ENCODE data around the gene BRCA1.
"Not testable (repeated sequence)": the region's sequence is repeated elsewhere in the genome, so short reads cannot be mapped to it uniquely, and the experiment has no call there.

Gene BRCA1

DNA sequence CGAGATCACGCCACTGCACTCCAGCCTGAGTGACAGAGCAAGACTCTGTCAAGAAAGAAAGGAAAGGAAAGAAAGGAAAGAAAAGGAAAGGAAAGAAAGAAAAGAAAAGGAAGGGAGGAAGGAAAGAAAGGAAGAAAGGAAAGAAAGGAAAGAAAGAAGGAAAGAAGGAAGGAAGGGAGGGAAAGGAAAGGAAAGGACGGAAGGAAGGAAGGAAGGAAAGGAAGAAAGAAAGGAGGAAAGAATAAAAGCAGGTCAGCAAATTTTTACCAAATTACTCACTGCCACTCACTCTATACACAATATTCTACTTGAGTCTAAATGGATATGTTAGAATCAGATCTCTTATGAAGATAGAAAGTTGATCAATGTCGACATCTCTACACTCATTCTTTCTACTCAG is 50.3 kb downstream of the BRCA1 start:
- intact Hi-C loops (cut with DNase I) = no loop called here
- DNase-seq = no peak

DNA sequence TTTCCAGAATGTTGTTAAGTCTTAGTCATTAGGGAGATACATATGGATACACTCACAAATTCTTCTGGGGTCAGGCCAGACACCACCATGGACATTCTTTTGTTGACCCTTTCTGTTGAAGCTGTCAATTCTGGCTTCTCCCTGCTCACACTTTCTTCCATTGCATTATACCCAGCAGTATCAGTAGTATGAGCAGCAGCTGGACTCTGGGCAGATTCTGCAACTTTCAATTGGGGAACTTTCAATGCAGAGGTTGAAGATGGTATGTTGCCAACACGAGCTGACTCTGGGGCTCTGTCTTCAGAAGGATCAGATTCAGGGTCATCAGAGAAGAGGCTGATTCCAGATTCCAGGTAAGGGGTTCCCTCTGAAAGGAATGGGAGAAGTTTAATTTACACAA is 54.3 kb downstream of the BRCA1 start:
- intact Hi-C loops (cut with DNase I) = no loop called here
- no peak for DNase-seq

DNA sequence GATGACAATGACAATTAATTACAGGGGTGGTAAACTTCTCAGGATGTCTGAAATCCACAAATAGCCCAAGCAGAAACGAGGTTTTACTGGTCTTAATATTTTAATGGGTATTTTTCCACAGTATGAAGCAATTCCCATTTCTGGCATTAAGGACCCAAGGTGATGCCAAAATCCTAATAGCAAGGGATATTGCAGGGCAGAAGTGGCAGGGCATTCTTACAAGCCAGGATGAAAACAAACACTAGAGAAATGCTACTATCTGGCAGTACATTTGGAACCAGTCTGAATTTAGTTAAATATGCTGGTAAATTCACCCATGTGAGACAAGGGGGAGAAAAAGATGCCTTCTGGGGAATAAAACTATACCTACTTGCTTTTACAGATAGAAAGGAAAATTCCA is 54.9 kb downstream of the BRCA1 start:
- intact Hi-C loops (cut with DNase I) = no loop called here
- DNase-seq = no peak

DNA sequence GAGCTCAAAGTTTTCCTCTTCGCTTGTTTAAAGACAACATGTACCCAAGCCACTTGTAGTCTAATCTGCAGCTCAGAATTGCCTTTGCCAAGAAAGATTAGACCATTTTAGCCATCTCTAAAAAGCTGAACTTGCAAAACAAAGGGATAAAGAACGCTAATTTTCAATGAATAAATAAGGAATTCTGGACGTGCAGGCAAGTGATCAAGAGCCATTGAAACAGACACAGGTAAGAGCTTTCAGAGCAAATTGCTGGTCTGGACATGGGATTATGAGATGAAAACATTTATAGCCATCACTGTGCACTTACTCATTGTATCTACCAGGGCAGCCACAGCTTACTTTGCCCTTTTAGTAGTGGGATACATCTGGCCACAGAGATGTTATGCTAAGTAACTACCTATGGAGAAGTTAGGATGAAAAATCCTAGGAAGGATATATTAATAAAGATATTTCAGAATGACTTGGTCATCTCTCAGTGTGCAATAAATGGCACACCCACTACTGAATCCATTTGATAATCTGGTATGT is 55.7 kb downstream of the BRCA1 start:
- no peak for DNase-seq
- intact Hi-C loops (cut with DNase I) = no loop called here

DNA sequence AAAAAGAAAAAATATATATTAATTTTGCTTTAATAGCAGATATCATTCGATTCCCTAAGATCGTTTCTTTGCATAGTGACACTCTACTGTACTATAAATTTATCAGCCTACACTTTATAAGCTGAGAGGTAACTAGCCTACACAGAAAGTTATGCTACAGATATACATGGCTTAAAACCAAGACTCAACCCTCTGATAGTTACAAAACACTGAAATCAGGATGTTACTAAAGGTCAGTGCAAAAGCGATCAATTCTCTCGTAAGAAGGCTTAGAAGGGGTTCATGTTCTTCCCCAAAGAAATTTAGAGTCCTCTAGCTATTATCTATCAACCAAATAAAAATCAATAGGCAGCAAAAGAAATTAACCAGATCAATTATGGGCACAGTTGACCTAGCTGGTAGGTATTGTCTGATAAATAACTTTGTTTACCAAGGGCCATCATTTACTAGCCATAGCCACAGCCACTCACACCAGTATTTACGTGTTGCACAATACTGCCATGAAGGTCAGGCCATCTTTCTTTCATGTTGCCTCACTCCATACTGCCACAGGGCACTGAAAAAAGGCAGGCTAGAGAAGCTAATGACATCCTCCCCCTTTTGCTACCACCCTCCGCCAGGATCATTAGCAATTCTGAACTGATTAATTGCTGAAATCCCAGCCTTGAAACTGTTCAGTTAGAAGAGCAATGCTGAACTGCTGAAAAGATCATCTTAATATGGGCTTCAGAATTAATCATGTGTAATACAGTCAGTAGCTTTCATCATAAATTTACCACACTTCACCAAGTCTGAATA is 56.4 kb downstream of the BRCA1 start:
- no peak for DNase-seq
- intact Hi-C loops (cut with DNase I) = no loop called here

DNA sequence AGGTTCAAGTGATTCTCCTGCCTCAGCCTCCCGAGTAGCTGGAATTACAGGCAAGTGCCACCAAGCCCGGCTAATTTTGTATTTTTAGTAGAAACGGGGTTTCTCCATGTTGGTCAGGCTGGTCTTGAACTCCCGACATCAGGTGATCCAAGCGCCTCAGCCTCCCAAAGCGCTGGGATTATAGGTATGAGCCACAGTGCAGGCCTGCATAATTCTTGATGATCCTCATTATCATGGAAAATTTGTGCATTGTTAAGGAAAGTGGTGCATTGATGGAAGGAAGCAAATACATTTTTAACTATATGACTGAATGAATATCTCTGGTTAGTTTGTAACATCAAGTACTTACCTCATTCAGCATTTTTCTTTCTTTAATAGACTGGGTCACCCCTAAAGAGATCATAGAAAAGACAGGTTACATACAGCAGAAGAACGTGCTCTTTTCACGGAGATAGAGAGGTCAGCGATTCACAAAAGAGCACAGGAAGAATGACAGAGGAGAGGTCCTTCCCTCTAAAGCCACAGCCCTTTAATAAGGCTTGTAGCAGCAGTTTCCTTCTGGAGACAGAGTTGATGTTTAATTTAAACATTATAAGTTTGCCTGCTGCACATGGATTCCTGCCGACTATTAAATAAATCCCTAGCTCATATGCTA is 62.1 kb downstream of the BRCA1 start:
- intact Hi-C loops (cut with DNase I) = no loop called here
- no peak for DNase-seq

DNA sequence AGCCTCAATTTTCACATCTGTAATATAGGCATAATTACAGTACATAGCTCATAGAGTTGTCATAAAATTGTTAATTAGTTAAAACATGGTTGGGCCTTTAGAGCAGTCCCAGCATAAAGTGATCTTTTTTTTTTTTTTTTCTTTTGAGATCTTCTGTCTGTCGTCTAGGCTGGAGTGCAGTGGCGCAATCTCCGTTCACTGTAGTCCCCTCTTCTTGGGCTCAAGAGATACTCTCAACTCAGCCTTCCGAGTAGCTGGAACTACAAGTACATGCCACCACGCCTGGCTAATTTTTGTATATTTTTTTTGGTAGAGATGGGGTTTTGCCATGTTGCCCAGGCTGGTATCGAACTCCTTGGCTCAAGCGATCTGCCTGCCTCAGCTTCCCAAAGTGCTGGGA is 69.1 kb downstream of the BRCA1 start:
- DNase-seq = no peak
- intact Hi-C loops (cut with DNase I) = no loop called here

DNA sequence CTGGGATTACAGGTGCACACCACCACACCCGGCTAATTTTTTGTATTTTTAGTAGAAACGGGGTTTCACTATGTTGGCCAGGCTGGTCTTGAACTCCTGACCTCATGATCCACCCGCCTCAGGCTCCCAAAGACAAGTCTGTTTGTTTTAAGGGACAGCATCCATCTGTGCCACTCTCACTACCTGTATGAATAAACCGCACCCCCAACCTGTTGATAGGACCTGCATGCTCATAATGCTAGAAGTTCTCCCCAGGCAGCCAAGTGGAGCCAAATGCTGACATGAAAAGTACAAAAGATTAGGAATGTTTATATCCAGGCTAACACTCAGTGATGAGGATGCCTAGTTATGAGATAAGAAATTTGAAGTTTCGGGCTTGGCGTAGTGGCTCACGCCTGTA is 72.2 kb downstream of the BRCA1 start:
- DNase-seq; intact Hi-C loops (cut with DNase I): not testable (repeated sequence)

DNA sequence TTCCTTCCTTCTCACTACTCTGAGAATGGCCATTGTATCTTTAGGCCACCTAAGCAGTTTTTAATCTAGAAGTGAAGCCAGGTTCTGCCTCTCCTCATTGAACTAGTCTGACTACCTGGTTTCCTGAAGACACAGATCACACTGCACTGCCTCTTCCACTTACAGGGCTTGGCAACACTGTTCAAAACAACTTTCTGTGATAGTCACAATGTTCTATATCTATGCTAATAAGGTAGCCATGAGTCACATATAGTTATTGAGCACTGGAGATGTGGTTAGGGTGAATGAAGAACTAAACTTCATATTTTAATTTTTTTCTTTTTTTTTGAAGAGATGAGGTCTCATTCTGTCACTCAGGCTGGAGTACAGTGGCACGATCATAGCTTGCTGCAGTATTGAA is 73.2 kb downstream of the BRCA1 start:
- intact Hi-C loops (cut with DNase I) = no loop called here
- no peak for DNase-seq

DNA sequence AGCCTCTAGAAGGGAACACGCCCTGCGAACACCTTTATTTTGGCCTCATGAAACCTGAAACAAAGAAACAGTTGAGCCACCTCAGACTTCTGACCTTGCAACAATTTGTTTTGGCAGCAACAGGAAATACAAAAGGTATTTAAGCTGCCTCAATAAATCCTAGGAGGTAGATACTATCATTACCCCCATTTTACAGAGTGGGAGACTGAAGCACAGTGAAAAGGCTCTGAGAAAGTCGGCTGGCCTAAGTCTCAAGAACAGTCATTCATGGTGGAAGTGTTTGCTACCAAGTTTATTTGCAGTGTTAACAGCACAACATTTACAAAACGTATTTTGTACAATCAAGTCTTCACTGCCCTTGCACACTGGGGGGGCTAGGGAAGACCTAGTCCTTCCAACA is 81.1 kb downstream of the BRCA1 start:
- intact Hi-C loops (cut with DNase I) = no loop called here
- no peak for DNase-seq

DNA sequence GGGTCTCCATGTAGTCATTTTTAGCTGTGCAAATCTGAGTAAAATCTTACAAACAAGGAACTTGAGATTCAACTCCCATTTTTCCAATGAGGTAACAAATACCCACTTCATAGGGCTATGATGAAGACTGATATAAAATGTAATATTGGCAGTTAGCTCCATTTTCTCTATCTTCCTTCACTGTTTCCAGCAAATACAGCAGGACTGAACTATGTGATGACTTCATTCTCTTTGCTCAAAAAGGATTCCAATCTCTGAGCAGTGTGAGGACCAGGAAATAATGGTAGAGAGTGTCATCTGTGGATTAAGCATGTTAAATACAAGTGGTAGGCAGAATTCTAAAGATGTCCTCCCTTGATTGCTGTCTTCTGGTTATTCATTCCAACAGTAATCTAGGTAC is 81.9 kb downstream of the BRCA1 start:
- DNase-seq = no peak
- intact Hi-C loops (cut with DNase I) = no loop called here

DNA sequence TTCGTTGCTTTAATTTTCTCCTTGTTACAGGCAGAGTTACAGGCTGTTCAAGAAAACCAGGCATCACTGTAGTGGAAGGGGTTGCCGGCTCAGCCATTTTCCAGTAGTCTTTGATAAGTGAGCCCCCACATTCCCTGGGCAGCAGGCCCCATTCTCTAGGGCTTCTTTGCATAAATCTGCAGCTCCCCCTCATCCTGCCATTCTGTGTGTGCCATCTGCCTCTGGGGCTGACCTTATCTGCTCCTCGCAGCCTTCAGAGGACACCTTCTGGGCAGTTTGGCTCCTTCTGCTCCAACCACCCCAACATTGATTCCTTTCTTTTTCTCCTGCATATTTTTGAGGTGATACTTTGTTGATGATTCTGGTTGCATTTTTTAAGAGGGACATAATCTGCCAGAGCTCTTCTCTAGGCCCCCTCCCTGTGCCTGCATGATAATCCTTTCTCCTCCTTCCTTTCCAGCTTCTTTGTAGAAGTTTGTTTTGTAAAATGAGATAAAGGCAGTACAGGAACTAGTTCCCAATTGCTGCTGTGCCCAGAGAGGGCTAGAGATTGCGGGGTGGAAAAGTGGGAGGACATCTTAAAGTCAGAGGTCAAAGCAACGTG is 83.0 kb downstream of the BRCA1 start:
- intact Hi-C loops (cut with DNase I) = no loop called here
- DNase-seq = peak in 1 of 10 donors; percentile 27

DNA sequence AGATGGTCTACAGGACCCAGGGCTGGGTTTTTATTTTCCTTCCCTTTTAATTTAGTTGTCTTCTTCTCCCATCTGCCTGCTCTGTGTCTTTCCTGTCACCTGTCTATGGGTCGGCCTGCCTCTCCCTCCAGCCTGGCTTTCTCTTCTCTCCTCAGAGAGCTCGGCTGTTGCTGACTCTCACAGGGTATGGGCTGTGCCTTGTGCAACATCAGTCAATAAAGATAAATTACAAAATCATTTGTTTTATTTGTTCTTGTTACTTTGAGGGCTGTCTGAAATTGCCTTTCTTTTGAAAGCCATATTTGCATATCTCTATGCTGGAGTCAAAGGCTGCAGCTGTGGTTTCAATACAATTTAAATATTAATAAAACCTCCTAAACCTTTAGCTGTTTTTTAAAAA is 84.5 kb downstream of the BRCA1 start:
- DNase-seq = no peak
- intact Hi-C loops (cut with DNase I) = no loop called here

DNA sequence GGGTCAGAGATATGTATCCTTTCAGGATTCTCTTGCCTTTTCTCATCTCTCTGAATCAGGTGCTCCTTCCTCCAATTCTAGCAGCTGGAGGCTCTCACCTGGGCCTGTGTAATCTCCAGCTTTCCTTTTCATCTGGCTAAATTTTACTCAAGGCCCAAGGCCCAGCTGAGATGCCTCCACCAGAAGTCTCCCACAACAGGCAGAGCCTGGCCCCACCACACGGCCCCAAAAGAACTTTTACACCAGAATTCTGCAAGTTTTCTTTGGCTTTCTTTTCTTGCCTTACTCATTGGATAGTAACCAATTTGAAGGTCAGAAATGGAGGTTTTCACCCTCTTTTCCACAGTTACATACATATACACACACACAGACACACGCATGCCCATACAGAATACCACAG is 85.5 kb downstream of the BRCA1 start:
- no peak for DNase-seq
- intact Hi-C loops (cut with DNase I) = no loop called here

DNA sequence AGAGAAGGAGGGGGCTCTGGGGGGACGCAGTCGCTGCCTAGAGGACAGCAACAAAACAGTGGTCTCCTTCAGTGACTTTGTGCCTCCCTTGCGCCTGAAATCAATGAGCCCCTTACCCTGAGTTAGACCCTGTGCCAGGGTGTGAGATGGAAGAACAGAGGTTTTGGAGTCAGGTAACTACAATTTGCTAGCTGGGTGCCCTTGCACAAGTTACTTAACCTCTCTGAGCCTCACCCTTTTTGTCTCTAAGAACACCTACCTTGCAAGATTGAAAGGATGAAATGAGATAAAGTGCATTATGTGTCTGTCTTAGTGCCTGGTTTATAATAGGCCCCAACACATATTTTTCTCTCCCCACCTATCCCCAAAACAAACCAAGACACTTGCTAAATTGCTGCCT is 90.3 kb downstream of the BRCA1 start:
- intact Hi-C loops (cut with DNase I) = no loop called here

DNA sequence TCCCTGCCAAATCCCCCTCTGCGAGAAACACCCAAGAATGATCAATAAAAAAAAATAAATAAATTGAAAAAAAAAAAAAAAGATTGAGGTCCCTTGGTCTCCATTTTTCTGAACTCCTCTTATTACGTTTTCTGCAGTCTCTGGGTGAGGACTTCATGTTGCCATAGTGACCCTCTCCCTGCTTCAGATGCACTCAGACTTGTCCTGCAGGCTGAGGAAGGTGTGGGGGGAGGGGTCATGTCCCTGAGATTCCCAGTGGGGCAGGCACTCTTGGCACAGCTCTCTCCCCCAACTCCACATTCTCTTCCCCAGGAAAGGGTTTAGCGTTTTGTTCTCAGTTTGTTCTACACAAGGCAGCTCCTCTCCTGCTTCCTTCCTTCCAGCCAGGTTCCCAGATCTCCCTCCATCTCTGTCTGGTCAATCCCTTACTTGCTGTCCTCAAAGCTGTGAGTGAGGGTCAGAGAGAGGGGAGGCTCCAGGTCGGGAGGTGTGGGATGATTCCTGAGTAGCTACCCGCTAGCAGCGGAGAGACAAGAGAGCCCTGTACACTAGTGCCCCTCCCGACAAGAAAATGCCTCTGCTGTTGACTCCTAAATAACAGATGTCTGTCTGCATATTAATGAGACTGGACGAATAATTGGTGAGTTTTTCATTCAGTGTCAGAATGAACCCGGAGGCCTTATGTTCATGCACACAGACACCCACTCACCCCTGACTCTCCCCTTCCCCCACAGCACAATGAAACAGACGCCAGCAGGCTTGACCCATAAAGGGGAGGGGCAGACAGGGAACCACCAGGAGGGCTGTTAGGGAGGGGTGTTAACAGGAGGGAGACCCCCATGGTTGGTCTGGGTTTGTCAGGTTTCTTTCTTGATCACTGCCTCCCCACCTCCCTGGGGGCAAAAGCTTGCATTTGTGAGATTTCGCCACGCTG is 90.9 kb downstream of the BRCA1 start:
- intact Hi-C loops (cut with DNase I) = no loop called here
- DNase-seq = peak in 1 of 10 donors; percentile 22

More for the DNA sequence above, 90.3 kb downstream of the BRCA1 start:
- peak in 1 of 10 donors; percentile 20 for DNase-seq

DNA sequence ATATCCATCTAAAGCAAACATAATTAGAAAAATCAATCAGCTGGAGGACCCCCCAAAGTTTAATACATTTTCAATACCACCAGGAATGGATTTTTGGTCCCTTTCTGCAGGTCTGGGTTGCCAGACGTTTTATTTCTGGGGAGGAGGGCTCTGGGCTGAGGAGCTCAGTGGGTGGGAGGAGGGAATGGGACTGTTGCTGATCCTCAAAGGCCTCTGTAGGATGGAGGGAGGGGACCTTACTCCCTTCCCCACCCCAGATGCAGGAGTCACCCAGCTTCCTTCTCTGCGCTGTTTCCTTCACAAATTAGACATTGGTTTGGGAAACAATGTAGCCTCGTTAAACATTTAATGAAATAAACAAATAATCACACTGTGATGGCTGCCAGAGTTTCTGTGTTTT is 93.5 kb downstream of the BRCA1 start:
- peak in 1 of 10 donors; percentile 24 for DNase-seq
- intact Hi-C loops (cut with DNase I) = no loop called here

DNA sequence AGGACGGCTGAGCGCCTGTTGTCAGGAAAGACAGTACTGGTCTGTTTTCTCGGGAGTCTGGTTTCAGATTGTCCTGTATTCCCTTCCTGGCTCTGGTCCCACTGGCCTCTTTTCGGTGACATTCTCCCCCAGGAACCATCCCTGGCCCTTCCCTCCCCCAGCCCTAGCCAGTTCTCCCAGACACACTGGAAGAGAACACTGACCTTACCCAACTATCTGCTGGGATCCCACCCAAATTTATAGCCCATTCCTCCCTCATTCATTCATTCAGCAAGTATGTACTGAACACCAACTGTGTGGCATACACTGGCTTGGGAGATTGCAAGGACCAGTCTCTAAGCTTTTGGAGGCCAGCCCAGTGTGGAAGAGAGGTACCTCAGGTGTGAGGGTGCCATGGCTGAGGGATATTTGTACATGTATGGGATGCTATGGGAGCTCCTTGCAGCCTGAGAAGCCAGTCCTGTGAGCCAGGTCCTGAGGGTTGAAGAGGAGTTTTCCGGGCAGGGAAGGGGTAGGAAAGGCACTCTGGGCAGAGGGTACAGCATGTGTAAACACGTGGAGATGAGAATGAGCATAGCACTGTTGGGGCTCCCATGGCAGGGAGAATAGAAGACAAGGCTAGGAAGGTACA is 94.9 kb downstream of the BRCA1 start:
- intact Hi-C loops (cut with DNase I) = no loop called here
- peak in 1 of 10 donors; percentile 60 for DNase-seq

DNA sequence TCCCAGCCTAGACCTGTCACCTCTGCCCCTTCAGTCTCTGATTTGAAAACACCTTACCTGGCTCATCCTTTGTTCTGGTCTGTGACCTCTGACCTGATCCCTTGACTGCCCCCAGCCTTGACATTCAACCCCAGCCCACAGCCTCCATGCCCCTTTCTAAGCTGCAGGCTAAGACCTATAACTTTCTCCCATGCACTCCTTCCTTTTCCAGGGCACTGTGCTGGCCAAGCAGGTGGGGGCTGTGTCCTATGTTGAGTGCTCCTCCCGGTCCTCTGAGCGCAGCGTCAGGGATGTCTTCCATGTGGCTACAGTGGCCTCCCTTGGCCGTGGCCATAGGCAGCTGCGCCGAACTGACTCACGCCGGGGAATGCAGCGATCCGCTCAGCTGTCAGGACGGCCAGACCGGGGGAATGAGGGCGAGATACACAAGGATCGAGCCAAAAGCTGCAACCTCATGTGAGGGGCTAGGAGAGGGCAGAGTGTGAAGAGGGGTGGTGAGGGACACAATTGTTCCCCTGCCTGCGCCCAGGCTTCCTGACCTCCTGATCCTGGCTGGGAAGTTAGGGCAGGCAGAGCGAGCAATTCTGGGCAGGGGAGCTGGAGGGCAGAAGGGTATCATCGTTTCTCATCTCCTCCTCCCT is 96.8 kb downstream of the BRCA1 start:
- peak in 2 of 10 donors; percentile 58 to 72 for DNase-seq
- intact Hi-C loops (cut with DNase I) = no loop called here

Measured in posterior cingulate gyrus (tissue), 11 donors.